Measurements from ENCODE around the gene PNMA1.

PNMA1 gene

DNA sequence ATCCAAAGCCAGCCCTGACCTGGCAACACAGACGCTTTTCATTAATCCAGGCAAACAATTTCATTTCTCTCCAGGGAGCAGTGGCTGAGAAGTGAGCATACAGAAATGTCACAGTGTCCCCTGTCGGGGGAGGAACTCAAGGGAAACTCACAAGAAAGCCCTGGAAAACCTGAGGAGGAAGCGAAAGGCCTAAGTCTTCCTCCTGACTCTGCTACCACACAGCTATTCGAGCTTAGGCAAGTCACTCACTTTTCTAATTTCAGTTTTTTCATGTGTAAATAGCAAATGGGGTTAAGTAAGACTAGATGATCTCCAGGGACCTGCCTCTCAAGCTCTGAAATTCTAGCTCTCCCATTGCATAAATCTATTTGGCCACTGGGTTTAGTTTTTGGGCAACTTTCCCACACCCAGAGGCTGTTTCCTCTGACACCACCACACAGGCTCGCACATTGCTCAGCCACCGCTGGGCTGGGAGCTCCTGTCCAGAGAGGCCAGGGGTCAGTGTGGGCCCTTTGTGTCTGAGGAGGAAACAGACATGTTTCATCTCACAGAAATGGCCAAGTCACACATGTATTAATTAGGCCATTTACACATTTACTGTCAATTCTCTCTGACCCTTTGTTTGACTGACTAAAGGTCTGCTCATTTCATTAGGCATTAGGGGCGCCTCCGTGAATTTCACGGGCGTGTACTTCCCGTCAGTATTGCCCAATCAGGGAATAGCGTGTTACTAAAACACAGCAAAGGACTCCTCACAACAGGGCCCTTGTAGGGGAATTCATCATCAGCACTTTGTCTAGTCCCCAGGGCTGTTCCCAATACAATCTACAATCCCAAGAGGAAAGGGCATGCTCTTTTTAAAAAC, 9.8 kb upstream of the PNMA1 start:
- TF ChIP-seq, protein P1, sequence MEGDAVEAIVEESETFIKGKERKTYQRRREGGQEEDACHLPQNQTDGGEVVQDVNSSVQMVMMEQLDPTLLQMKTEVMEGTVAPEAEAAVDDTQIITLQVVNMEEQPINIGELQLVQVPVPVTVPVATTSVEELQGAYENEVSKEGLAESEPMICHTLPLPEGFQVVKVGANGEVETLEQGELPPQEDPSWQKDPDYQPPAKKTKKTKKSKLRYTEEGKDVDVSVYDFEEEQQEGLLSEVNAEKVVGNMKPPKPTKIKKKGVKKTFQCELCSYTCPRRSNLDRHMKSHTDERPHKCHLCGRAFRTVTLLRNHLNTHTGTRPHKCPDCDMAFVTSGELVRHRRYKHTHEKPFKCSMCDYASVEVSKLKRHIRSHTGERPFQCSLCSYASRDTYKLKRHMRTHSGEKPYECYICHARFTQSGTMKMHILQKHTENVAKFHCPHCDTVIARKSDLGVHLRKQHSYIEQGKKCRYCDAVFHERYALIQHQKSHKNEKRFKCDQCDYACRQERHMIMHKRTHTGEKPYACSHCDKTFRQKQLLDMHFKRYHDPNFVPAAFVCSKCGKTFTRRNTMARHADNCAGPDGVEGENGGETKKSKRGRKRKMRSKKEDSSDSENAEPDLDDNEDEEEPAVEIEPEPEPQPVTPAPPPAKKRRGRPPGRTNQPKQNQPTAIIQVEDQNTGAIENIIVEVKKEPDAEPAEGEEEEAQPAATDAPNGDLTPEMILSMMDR (IDR thresholded peaks at IDR 0.05; ENCODE audit: extremely low read depth, missing control alignments), result no peak
- DNase-seq (ENCODE audit: low spot score), result no peak

DNA sequence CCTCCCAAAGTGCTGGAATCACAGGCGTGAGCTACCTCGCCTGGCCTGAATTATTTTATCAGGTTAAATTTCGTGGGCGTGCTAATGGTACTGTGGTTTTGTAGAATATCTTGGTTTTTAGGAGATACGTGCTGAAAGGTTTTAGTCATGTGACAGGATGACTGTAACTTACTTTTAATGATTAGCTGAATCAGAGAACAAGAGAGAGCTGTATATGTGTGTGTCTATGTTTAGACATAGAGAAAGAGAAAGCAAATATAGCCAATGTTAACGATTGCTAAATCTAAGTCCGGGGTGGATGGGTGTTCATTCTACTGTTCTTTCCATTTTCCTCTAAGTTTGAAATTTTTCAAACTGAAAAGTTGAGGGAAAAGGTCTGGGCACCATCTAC, 9.2 kb upstream of the PNMA1 start:
- TF ChIP-seq, protein P1 (IDR thresholded peaks at IDR 0.05; ENCODE audit: extremely low read depth, missing control alignments), result no peak
- no peak for DNase-seq (ENCODE audit: low spot score)

DNA sequence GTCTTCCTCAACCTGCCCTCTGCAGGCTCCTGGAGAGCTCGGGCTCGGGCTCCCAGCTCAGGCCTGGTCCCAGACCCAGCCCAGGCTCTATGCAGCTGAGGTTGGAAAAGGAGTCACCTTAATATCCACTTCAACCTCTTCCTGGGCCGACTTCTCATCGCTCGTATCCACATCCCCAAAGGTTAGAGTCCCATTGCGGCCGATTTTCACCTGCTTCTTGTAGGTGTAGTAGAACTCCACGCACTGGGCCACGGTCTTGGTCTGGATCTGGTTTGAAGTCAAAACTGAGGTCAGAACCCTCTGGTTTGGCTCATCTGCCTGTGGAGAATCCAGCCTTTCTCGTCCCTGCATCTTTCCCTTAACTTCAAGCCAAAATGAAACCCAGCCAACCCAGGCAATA, 8.4 kb upstream of the PNMA1 start:
- TF ChIP-seq, protein P1 (IDR thresholded peaks at IDR 0.05; ENCODE audit: extremely low read depth, missing control alignments), result no peak
- DNase-seq (ENCODE audit: low spot score), result no peak

DNA sequence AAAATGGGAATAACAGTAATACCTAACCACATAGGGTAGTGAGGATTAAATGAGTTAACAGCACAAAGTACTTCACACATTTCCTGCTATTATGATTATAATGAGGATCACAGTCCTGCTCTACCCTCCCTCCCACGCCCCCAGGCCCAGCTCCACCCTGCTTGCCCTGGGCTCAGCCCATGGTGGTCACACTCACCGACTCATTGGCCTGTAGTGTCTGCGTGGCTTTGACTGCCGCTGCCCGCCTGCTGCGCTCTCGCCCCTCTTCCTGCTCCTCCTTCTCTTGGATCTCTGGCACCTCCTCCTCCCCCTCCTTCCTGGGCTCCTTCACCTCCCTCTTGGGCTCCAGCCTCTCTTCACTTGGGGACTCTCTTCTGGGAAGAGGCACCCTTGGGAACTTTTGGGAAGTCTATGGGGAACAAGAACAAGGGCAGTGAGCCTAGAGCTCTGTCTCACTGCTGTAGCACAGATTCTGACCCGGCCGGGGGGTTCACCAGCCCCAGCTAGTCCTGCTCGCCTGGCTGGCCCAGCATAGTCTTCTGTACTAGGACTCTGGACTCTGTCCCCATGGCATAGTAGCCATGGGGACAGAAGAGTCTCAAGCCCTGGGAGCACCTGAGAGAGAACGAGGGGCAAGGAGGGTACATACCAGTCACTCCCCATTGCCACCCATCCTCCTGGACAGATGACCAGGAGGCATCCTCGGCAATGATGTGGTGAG, 7.1 kb upstream of the PNMA1 start:
- no peak for DNase-seq (ENCODE audit: low spot score)
- TF ChIP-seq, protein P1 (IDR thresholded peaks at IDR 0.05; ENCODE audit: extremely low read depth, missing control alignments), result no peak

DNA sequence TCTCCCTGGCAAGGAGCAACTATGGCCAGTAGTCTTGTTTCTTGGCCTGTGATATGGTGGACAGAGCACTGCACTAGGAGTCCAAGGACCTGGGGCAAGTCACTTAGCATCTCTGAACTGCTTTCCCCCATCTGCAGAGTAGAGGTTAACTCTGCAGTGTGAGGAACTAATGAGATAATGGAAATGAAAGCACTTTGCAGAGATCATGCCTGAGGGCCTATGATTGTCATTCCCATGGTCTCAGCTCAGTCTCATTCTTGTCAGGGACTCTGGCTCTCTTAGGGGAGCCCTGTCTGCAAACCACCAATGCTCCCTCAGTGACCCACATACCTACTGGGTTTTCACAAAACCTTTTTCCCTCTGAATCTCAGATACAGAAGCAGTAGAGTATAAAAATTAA, 6.5 kb upstream of the PNMA1 start:
- no peak for DNase-seq (ENCODE audit: low spot score)
- TF ChIP-seq, protein P1 (IDR thresholded peaks at IDR 0.05; ENCODE audit: extremely low read depth, missing control alignments), result no peak

DNA sequence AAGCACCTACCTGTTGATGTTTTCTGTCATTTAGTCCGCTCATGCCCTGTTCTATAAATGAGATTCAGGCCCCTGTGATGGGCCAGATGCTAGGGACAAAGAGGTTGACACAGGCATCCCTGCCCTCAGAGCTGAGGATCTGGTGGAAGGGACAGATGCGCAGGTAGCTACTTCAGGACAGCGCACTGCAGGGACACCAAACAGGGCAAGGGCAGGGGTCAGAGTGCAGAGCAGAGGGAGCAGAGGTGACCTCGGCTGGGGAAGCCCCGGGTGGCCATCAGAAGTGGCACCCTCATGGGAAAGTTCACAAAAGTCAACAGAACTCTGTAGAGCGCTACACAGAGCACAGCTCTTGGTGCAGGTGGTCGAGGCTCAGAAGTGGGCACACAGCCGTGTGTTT, 5.6 kb upstream of the PNMA1 start:
- TF ChIP-seq, protein P1 (IDR thresholded peaks at IDR 0.05; ENCODE audit: extremely low read depth, missing control alignments), result no peak

DNA sequence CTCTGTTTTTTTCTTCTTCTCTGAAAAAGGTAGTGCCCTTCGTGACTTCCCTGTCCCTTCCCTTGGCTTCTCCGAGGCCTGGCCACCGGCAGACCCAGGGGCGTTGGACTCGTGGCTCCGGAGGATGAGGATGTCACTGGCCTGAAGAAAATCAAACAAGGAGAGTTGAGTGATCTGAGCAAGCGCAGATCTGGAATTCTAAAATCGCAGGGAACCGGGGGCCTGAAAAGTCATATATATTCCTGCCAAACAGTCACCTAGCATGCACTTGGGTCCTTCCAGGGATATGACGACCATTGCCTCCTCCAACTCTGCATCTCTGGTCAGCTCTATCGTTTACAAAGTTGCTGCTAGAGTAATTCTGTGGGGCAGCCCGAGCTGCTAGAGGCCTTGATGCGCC, 5.2 kb upstream of the PNMA1 start:
- TF ChIP-seq, protein P1 (IDR thresholded peaks at IDR 0.05; ENCODE audit: extremely low read depth, missing control alignments), result no peak
- no peak for DNase-seq (ENCODE audit: low spot score)

More for the DNA sequence above, 5.6 kb upstream of the PNMA1 start:
- DNase-seq (ENCODE audit: low spot score), result no peak

Data from GM20000 (cell line).